ENCODE data around the gene ECHS1.

Gene ECHS1

DNA sequence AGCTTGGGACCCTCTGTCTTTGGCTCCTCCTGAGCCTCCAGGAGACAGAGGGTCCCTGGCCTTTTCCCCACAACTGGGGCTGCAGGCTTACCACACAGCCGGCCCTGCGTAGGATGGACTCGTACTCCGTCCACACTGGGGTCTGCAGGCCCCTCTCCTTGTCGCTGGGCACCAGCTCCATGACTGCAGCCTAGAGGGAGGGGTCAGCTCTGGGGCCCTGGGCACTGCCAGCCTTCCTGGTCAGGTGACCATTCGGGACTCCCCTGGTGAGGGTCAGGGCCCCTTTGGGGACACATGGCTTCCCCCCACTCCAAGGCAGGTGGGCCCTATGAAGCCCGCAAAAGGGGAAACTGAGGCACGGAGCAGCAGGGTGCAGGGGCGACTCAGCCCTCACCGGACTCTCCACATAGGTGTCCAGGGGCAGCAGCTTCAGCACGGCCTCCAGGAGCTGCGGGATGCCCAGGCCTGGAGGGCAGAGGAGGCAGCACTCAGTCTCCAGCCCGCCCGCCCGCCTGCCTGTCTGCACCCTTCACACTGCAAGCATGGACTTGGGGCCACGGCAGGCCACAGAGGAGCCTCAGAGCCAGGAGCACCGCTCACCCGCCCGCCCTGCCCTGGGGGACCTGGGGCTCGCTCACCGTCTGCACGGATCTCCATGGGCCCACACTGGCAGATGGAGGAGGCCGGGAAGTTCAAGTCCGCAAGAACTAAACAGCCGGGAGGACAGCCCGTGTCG is 16.4 kb downstream of the ECHS1 start:
- DNase-seq = no peak

GRCh38 chr10:133355991-133356390 is 17.2 kb downstream of the ECHS1 start:
- DNase-seq = no peak

- no peak for DNase-seq
Measured at GRCh38 chr10:133355266-133355665, 17.9 kb downstream of the ECHS1 start.

- no peak for DNase-seq
Measured at GRCh38 chr10:133354672-133355240, 18.4 kb downstream of the ECHS1 start.

DNA sequence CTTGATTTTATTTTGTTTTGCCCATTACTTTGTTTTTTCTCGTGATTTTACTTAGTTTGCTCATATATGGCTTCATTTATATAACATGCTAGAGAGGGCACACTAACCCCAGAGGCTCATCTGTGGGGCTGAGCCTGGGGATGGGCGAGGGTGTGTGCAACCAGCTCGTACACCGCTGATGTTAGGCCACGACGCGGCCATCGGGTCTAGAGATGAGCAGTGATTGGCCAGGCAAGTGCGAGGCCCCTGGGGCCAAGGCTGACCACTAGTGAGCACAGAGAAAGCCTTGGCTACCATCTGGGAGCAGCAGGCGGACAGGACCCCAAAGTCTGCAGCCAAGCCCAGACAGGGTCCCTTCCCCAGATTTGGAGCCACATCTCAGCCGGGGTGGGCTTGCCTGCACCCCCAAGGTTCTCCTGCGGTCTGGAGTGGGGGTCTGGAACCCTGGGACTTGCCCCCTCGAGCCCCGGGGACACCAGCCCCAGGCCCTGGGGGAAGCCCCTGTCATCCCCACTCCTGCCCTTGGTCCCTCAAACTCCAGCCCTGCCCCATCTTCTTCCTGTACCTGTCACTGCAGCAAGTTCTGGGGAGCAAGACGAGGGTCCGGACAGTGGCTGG is 19.1 kb downstream of the ECHS1 start:
- no peak for DNase-seq

DNA sequence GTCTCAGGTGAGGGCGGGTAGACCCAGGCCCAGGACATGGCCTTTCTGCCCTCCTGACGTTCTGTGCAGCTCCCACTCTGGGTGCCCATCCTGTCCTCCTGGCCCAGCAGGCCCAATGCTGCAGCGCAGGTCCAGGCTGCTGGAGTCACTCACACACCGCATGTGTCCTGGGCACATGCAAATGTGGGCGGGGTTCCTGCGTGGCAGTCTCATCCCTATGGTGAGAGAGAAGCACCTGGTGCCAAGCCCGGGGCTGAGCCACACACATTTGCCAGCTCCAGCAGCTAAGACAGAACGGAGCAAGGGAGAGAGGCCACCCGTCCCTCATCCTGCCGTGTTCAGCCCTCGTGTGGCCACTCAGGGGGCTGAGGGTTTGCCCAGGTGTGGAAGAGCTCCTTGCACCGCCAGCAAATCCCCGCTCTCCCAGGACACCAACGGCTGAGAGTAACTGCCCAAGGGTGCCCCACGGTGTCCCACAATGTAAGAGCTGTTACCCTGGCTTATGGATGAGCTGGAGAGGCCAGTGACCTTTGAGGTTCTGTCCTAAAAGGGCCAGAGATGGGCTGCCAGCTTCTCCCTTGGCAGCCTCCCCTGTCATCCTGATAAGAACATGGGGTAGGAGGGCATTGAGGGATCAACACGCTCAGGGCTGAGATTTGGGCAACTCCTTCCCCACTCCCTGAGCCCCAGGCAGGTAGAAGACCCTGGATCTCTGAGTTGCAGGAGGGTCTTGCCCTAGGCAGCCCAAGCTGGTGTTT is 19.8 kb downstream of the ECHS1 start:
- no peak for DNase-seq

DNA sequence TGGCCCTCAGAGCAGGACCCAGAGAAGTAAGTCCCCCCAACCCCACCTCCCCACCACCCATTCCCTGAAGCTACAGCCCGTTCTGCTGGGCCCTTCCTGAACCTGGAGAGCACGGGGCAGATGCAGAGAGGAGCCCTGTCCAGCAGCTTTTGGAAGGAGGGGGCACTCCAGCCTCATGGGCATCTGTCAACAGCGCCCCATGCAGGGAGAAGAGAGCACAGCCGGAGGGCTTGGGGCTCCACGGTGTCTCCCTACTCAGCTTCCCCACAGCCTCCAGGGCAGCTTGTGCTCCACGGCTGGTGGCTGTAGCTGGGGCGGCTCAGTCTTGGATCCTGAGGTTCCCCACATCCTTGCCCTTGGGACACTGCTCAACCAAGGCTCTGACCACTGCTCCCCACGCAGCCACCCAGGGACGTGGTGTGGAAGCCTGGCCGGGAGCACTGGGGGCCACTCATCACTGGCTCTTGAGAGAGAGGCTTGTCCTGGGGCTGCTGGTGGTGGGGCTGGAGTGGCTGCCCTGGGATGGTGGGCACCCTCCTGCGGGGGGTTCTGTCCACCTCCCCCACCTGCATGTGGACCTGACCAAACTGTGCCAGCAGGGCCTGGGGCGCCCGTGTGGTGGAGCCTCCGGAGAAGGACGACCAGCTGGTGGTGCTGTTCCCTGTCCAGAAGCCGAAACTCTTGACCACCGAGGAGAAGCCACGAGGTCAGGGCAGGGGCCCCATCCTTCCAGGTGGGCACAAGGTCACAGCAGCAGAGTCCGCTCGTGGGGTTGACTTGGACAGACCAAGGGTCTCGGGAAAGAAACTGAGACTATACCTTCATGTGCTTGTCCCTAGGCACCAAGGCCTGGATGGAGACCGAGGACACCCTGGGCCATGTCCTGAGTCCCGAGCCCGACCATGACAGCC is 21.5 kb downstream of the ECHS1 start:
- DNase-seq = no peak

- no peak for DNase-seq
Measured at GRCh38 chr10:133350950-133351329, 22.2 kb downstream of the ECHS1 start.

- no peak for DNase-seq
Measured at GRCh38 chr10:133350283-133350949, 22.7 kb downstream of the ECHS1 start.

DNA sequence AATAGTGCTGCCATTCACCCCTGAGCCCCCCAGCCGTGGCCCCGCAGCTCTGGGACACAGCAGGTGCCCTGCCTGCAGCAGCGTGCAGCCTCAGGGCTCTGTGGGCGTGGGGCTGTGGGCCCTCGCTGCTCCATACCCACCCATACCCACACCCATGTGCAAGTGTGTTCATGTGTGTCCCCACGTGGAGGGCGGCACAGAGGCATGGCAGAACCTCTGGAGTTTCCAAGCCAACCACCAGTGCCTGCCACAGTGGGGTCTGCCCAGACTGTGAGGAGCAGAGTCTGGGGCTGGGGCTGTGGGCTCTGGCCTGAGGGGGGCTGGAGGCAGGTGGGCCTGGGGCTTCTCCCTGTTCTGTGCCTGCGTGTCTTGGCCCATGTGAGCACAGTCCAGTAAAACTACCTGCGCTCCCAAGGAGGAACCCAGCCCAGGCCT is 23.6 kb downstream of the ECHS1 start:
- no peak for DNase-seq

GRCh38 chr10:133349160-133349568 is 24.0 kb downstream of the ECHS1 start:
- no peak for DNase-seq

- no peak for DNase-seq
Measured at GRCh38 chr10:133347710-133348517, 25.2 kb downstream of the ECHS1 start.

DNA sequence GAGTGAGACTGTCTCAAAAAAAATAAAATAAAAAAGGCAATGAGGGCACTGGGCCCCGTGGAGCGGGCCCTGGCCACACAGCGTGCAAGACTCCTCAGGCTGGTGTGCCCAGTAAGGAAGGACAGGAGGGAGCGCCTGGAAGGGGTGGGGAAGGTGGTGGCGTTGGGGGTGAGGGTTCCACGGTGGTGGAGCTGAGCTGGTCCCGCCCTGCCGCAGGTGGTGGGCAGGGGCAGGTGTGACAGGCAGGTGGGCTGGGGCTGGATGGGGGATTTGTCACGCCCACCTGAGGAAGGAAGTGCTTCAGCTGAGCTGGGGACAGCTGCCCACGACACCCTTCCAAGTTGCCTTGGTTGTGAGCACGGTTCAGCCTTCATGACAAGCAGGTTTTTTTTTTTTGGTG is 26.7 kb downstream of the ECHS1 start:
- no peak for DNase-seq

DNA sequence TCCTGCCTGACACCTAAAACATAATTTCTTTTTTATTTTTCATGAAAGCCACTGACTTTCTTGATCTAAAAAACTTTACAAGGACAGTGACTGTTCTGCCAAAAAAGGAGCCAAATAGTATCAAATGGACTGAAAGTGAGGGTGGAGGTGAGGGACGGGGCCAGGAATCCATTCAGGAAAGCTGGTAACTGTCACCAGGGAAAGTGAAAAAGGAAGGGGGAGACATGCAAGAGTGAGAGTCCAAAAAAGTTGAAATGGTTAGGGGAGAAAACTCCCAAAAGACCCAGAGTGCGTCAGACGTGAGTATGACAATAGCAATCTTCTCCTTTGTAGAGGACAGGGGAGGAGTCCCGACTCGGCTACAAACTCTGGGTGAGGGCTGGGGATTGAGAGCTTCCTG is 28.9 kb downstream of the ECHS1 start:
- no peak for DNase-seq

DNA sequence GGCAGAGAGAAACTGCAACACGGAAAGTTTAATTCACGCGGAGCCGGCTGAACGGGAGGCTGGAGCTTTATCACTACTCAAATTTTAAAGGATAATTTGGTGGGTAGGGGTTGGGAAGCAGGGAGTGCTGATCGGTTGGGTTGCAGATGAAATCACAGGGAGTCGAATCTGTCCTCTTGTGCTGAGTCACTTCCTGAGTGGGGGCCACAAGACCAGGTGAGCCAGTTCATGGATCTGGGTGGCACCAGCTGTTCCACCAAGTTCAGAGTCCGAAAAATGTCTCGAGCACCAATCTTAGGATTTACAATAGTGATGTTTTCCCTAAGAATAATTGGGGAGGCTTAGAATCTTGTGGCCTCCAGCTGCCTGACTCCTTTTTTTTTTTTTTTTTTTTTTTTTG is 29.6 kb downstream of the ECHS1 start:
- no peak for DNase-seq

GRCh38 chr10:133342942-133343341 is 30.2 kb downstream of the ECHS1 start:
- DNase-seq = no peak

- DNase-seq = no peak
Measured at GRCh38 chr10:133341983-133342382, 31.2 kb downstream of the ECHS1 start.

- no peak for DNase-seq
Measured at GRCh38 chr10:133339708-133340380, 33.3 kb downstream of the ECHS1 start.

DNA sequence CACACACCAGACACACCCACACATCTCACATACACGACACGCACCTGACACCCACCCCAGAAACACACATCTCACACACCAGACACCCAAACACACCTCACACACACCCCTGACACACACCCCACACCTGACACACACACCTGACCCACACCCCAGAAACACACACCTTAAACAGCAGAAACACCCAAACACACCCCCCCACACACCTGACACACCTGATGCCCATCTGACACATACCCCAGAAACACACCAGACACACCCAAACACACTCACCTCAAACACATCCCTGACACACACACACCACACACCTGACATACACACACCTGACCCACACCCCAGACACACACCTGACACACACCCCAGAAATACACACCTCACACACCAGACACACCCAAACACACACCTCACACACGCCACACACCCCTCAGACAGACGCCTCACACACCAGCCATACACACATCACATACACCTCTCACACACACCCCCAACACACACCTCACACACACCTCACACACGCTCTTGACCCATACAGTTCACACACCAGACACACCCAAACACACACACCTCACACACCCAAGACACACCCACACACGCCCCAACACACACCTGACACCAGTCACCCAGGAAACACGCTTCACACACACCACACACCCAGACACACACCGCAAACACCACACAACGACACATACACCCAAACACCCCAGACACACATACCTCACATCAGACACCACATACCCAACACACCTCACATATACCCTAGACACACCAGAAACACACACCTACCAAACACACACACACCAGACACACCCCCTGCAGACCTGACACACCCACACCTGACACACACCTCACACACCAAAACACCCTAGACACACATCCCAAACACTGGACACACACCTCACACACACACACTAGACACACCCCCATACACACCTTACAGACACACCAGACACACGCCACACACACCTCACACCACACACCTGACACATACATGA is 34.8 kb downstream of the ECHS1 start:
- DNase-seq = no peak
